Fibroblast of skin of left quadriceps (primary cell): ENCODE results near the gene INVS.
"Not testable (repeated sequence)": the region's sequence is repeated elsewhere in the genome, so short reads cannot be mapped to it uniquely, and the experiment has no call there.

Source experiments
- DNase-seq, 2 experiments: peaks; one replicate each; pipeline ENCODE4 v3.0.0-alpha.2; 2013; ENCODE audit warnings: low read depth in 2 of 2

INVS gene

DNA sequence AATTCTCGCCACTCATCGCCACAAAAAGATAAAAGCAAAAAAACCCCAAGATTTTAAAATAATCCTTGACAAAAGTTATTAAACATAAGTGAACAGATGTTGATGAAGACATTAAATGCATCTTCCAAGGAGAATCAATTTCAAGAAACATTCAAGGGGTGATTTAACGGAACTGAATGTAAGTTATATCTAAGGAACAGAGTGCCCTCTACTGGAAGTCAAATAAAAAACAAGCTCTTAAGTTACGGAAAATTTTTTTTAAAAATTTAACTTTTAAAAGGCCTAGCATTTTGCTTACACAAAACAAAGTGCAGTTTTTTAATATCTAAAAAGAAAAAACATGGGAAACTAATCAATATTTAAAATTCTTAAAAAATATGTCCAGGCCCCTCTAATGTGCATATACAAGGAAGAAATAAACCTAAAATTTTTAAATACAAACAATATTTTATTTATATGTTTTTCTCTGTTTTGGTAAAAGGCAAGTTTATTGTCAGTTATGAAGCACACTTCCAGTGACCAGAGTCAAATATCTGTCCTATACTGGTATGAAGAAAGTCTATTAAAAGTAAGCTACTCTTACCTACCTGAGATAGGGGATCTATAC lies 225.7 kb downstream of the INVS start:
- peak; percentile 12 to 16 for DNase-seq

DNA sequence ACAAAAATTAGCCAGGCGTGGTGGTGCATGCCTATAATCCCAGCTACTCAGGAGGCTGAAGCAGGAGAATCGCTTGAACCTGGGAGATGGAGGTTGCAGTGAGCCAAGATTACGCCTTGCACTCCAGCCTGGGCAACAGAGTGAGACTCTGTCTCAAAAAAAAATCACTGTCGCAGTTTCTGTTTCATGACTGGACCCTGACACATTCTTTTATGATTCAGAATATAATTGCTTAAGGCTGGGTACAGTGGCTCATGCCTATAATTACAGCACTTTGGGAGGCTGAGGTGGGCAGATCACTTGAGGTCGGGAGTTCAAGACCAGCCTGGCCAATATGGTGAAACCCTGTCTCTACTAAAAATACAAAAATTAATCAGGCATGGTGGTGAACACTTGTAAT lies 239.7 kb downstream of the INVS start:
- not testable (repeated sequence) for DNase-seq

DNA sequence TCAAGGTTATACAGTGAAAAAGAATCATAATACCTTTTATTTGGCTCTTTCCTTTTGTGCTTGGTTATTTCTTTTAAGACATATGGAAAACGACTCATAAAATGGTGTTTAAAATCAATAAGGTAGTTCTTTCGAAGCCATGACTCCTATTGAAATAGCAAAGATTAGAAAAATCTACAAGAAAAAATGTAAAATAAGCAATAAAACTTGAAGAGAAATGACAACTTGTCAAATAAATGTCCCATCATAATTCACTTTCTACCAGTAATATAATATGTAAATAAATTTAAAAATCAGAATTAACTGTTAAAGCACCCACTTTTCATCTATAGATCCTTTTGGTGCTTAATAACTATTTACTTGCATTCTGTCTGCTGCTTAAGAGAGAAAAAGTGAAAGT lies 241.2 kb downstream of the INVS start:
- DNase-seq = no peak

DNA sequence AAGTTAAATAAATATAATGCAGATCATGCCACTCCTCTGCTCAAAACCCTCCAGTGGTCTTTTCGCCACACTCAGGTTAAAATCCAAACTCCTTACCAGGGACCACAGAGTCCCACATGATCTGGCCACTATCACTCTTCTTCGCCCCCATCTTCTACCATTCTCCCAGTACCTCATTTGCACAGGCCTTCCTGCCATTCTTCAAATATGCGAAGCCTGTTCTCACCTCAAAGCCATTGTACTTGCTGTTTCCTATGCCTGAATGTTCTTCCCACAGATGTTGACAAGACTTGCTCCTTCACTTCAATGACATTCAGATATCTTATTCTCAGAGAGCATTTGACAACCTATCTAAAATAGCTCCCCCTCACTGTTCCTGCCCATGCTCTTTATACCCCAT lies 242.8 kb downstream of the INVS start:
- no peak for DNase-seq

DNA sequence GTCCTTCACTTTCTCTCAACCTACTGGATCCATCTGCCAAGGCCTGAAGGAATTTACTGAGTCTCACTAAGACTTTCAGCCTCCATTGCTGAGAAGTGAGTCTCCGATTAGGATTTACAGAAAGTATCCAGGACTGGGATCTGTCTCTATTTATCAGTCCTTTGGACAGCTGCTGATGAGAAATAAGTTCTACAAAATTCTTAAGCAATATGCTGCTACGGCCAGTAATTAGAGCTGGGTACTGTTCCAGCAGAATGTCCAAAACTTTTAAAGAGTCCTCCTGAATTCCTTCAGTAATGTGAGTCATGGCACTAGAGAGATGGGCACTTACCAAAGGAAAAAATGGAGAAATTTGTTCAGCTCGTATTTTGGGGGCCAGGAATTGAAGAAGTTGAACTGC lies 247.8 kb downstream of the INVS start:
- DNase-seq = no peak

DNA sequence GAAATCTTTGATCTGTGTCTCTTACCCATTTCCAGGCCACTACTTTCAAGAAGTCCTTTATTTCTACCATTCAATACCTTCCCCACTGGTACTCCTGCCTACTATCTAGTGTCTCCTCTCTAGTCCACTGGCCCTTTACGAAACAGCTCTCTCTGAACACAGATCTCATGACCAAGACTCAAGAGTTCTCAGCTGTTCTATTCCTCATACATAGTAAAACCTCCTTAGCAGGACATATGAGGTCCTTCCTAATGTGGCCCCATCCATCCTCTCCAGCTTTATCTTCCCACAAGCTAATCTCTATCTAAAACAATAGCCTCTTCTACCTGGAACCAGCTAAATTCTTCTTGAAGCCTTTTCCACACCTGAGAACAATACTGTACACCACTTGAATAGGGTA lies 251.1 kb downstream of the INVS start:
- no peak for DNase-seq
